Esophagus (tissue), 2 donors: ENCODE data around the gene ABCG1. TPM values are rescaled to one million over a fixed set of nuclear protein-coding genes. Genes with fewer than 3 reads are reported as not detected.
"Not testable (repeated sequence)": the region's sequence is repeated elsewhere in the genome, so short reads cannot be mapped to it uniquely, and the experiment has no call there.

Source experiments
- H3K27ac ChIP-seq, 2 donors: one replicate each; pipeline ENCODE4 v1.5.1; 2013; ENCODE audit warnings: low read depth in 2 of 2, mild to moderate bottlenecking in 2 of 2, inconsistent platforms in 1 of 2, low read length in 1 of 2, moderate library complexity in 1 of 2
- H3K27me3 ChIP-seq, 2 donors: one replicate each; pipeline ENCODE4 v1.6.1; 2013; ENCODE audit warnings: low read length in 2 of 2, control low read depth in 1 of 2, mild to moderate bottlenecking in 1 of 2; ENCODE audit not compliant: insufficient read depth in 2 of 2, control insufficient read depth in 1 of 2
- H3K36me3 ChIP-seq, 2 donors: one replicate each; pipeline ENCODE4 v1.6.1; 2013; ENCODE audit warnings: low read length in 1 of 2; ENCODE audit not compliant: control insufficient read depth in 2 of 2, insufficient read depth in 2 of 2
- H3K4me1 ChIP-seq, 2 donors: one replicate each; pipeline ENCODE4 v1.6.1; 2013; ENCODE audit warnings: low read length in 1 of 2; ENCODE audit not compliant: control insufficient read depth in 2 of 2, insufficient read depth in 2 of 2
- H3K4me3 ChIP-seq, 2 donors: one replicate each; pipeline ENCODE4 v1.5.1; 2013; ENCODE audit warnings: low read length in 2 of 2, mild to moderate bottlenecking in 2 of 2, low read depth in 1 of 2, moderate library complexity in 1 of 2
- H3K9me3 ChIP-seq, 2 donors: one replicate each; pipeline ENCODE4 v1.6.1; 2013; ENCODE audit warnings: mild to moderate bottlenecking in 2 of 2, low read depth in 1 of 2, low read length in 1 of 2, moderate library complexity in 1 of 2; ENCODE audit not compliant: control insufficient read depth in 2 of 2, insufficient read depth in 1 of 2
- WGBS, 2 donors: extraction: QIAGEN DNeasy Blood & Tissue Kit; methylation state at CpG; one replicate each; pipeline ENCODE4 v1.1.7; 2013; 5-methylcytosine and 5-hydroxymethylcytosine counted together
- polyA plus RNA-seq, 2 donors: library from polyadenylated mRNA; stranded (reverse); fragments of 200-250 nt; gene quantifications; one replicate each; pipeline ENCODE4 v1.2.3, GENCODE V29; 2013
- donor health status: healthy with polysubstance abuse.
- donor health status: Bipolar disorder and iron deficiency.

The ABCG1 gene
- polyA plus RNA-seq, 2 donors = 2.8 TPM

GRCh38 chr21:42290505-42290904 is 71.6 kb downstream of the ABCG1 start:
- Histone ChIP-seq H3K27ac (no peak overlapping the region), H3K9me3 (peaks cover 0 to 8% of the 10 kb centered on the region in 2 donors), H3K27me3 (no peaks in the 10 kb centered on the region), H3K4me1 (no peaks in the 10 kb centered on the region), H3K4me3 (no peak overlapping the region), H3K36me3 (peaks cover 4 to 28% of the 10 kb centered on the region in 2 donors)
- 41 to 62% methylated on average over 3 of the region's 3 CpGs for WGBS, 2 donors

DNA sequence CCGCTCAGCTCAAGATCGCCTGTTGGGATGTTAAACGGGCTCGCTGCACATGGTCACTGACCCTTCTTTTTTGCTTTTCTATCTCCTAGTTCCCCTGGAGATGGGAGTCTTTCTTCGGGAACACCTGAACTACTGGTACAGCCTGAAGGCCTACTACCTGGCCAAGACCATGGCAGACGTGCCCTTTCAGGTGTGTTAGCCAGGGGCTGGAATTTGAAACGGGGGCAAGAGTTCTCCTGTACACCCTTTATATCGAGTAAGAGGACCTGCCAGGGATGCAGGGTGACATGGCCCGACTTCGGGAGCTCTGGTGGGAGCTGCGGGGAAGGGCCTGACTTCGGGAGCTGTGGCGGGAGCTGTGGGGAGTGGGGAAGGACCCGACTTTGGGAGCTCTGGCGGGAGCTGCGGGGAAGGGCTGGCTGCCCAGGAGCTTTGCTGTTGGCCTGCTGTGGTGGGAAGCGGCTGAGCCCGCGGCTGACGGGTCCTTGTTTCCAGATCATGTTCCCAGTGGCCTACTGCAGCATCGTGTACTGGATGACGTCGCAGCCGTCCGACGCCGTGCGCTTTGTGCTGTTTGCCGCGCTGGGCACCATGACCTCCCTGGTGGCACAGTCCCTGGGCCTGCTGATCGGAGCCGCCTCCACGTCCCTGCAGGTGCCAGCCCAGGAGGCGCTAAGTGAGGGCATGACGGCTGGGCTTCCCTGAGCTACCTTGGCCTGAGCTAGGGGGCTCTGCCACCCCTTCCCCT is 72.2 kb downstream of the ABCG1 start:
- Histone ChIP-seq H3K27me3 (no peaks in the 10 kb centered on the region), H3K36me3 (peaks cover 4 to 32% of the 10 kb centered on the region in 2 donors), H3K4me1 (no peaks in the 10 kb centered on the region), H3K9me3 (peaks cover 0 to 8% of the 10 kb centered on the region in 2 donors), H3K4me3 (no peak overlapping the region), H3K27ac (no peak overlapping the region)
- 88% methylated on average over 34 to 35 of the region's 35 CpGs for WGBS, 2 donors

- peaks cover 0 to 8% of the 10 kb centered on the region in 2 donors for H3K9me3 ChIP-seq
- H3K4me3 ChIP-seq = no peak overlapping the region
- 91 to 92% methylated on average over 22 of the region's 22 CpGs for WGBS, 2 donors
- H3K4me1 ChIP-seq = no peaks in the 10 kb centered on the region
- H3K36me3 ChIP-seq = peaks cover 4 to 33% of the 10 kb centered on the region in 2 donors
- H3K27me3 ChIP-seq = no peaks in the 10 kb centered on the region
- H3K27ac ChIP-seq = no peak overlapping the region
Measured at GRCh38 chr21:42291751-42292562, 73.0 kb downstream of the ABCG1 start.

DNA sequence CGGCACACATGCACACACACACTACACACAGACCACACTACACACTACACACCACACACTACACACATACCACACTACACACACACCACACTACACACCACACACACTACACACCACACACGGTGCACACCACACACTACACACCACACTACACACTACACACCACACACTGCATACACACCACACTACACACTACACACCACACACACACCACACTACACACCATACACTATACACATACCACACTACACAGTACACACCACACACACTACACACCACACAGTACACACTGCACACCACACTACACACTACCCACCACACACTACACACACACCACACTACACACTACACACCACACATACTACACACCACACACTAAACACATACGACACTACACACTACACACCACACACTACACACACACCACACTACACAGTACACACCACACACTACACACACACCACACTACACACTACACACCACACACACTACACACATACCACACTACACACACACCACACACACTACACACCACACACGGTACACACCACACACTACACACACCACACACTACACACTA is 73.7 kb downstream of the ABCG1 start:
- H3K27me3 ChIP-seq, H3K9me3 ChIP-seq, H3K4me1 ChIP-seq, H3K27ac ChIP-seq, H3K4me3 ChIP-seq: not testable (repeated sequence)
- H3K36me3 ChIP-seq = peaks cover 4 to 29% of the 10 kb centered on the region in 2 donors
- WGBS, 2 donors = 90 to 99% methylated on average over 4 of the region's 4 CpGs

DNA sequence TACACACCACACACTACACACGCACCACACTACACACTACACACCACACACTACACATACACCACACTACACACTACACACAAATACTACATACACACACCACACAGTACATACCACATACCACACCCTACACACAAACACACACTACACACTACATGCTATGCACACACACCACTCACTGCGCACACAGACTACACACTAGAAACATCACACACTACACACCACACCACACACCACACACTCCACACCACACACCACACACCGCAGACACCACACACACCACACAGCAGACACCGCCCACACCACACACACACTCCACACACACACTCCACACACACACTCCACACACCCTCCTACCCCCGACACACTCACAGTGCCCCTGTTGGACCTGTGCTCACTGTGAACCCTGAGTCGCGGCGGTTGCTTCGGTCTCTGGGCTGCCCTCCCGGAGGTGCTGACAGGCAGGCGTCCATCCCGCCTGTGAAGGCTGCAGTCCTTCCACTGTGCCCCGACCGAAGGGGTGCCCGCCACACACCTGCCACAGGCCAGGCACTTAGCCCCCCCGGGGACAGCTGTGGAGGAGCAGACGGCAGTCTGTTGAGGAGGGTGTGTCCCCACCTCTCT is 74.8 kb downstream of the ABCG1 start:
- Histone ChIP-seq H3K4me3 (no peak overlapping the region), H3K27me3 (no peaks in the 10 kb centered on the region), H3K27ac (no peak overlapping the region), H3K36me3 (peaks cover 4 to 29% of the 10 kb centered on the region in 2 donors), H3K9me3 (peaks cover 0 to 8% of the 10 kb centered on the region in 2 donors), H3K4me1 (no peaks in the 10 kb centered on the region)
- 84 to 92% methylated on average over 17 of the region's 17 CpGs for WGBS, 2 donors

DNA sequence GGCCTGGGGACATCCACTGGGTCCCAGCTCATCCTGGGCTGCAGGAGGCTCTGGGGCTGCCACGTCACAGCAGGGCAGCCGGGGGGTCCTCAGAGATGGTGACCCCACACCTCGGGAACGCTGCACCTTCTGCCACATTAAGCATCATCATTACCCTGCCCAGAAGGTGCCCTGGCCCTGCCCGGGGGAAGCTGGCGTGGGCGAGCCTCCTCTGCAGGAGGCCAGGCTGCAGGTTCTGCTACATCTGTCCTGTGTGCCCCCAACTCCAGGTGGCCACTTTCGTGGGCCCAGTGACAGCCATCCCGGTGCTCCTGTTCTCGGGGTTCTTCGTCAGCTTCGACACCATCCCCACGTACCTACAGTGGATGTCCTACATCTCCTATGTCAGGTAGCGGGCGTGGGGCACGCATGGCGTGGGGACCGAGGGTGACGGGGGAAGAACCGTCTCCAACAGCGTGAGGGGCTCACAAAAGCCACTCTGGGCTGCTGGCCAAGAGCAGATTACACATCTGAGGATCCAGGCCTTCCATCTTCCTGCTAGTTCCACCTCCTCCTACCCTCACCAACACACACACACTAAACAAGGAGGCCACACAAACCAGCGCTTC is 75.4 kb downstream of the ABCG1 start:
- H3K27ac ChIP-seq = no peak overlapping the region
- H3K27me3 ChIP-seq = no peaks in the 10 kb centered on the region
- WGBS, 2 donors = 89 to 92% methylated on average over 22 of the region's 22 CpGs
- peaks cover 0 to 8% of the 10 kb centered on the region in 2 donors for H3K9me3 ChIP-seq
- peaks cover 4 to 29% of the 10 kb centered on the region in 2 donors for H3K36me3 ChIP-seq
- H3K4me1 ChIP-seq = no peaks in the 10 kb centered on the region
- no peak overlapping the region for H3K4me3 ChIP-seq

GRCh38 chr21:42295845-42296244 is 76.9 kb downstream of the ABCG1 start:
- no peak overlapping the region for H3K27ac ChIP-seq
- H3K9me3 ChIP-seq = peaks cover 0 to 8% of the 10 kb centered on the region in 2 donors
- H3K36me3 ChIP-seq = peaks cover 1 to 29% of the 10 kb centered on the region in 2 donors
- H3K4me3 ChIP-seq = no peak overlapping the region
- H3K27me3 ChIP-seq = no peaks in the 10 kb centered on the region
- H3K4me1 ChIP-seq = peaks cover 0 to 4% of the 10 kb centered on the region in 2 donors
- 80 to 82% methylated on average over 15 of the region's 15 CpGs for WGBS, 2 donors

DNA sequence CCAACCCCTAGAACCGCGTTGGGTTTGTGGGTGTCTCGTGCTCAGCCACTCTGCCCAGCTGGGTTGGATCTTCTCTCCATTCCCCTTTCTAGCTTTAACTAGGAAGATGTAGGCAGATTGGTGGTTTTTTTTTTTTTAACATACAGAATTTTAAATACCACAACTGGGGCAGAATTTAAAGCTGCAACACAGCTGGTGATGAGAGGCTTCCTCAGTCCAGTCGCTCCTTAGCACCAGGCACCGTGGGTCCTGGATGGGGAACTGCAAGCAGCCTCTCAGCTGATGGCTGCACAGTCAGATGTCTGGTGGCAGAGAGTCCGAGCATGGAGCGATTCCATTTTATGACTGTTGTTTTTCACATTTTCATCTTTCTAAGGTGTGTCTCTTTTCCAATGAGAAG is 77.6 kb downstream of the ABCG1 start:
- Histone ChIP-seq H3K36me3 (peaks cover 0 to 24% of the 10 kb centered on the region in 2 donors), H3K4me1 (peaks cover 0 to 4% of the 10 kb centered on the region in 2 donors), H3K27me3 (no peaks in the 10 kb centered on the region), H3K27ac (no peak overlapping the region), H3K4me3 (no peak overlapping the region), H3K9me3 (peaks cover 0 to 8% of the 10 kb centered on the region in 2 donors)
- WGBS, 2 donors = 75 to 85% methylated on average over 7 of the region's 7 CpGs

DNA sequence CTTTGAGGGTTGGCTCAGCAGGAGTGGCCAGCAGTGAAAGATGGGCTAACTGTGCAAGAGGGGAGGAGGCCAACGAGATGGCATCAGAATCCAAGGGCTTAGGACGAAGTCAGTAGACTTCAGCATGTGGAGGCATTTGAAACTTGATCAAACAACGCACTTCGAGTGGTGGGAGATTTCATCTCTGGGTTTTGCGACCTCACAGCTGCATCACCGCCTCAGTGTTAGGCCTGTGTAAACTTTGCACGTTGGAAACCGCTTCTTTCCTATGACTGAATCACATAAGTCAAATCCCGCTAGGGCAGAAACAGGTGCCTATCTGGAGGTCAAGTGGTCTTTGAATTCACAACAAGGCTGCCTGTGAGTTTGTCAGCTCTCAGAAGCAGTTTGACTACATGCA is 78.4 kb downstream of the ABCG1 start:
- Histone ChIP-seq H3K9me3 (peaks cover 0 to 8% of the 10 kb centered on the region in 2 donors), H3K27me3 (no peaks in the 10 kb centered on the region), H3K4me1 (peaks cover 0 to 4% of the 10 kb centered on the region in 2 donors), H3K4me3 (no peak overlapping the region), H3K36me3 (peaks cover 0 to 18% of the 10 kb centered on the region in 2 donors), H3K27ac (no peak overlapping the region)
- 79 to 85% methylated on average over 9 of the region's 9 CpGs for WGBS, 2 donors
